Nephron (organoid): ENCODE measurements around the gene AMFR.

Experiments
- H3K27ac Mint-ChIP-seq, 3 experiments: 2 replicates each; pipeline ENCODE4 v1.8.0; 2020; ENCODE audit warnings: mixed read lengths in 3 of 3, mild to moderate bottlenecking in 2 of 3, moderate library complexity in 1 of 3
- H3K27me3 Mint-ChIP-seq: 2 replicates; pipeline ENCODE4 v1.8.0; 2021; ENCODE audit warnings: low read depth, mild to moderate bottlenecking, moderate library complexity, mixed read lengths
- H3K36me3 Mint-ChIP-seq: 2 replicates; pipeline ENCODE4 v1.8.0; 2020; ENCODE audit warnings: low read depth, mixed read lengths
- H3K4me1 Mint-ChIP-seq: 2 replicates; pipeline ENCODE4 v1.8.0; 2020; ENCODE audit warnings: mixed read lengths
- H3K4me3 Mint-ChIP-seq, 3 experiments: 2 replicates each; pipeline ENCODE4 v1.8.0; 2020; ENCODE audit warnings: mild to moderate bottlenecking in 3 of 3, mixed read lengths in 3 of 3, moderate library complexity in 2 of 3
- H3K9me3 Mint-ChIP-seq: 2 replicates; pipeline ENCODE4 v1.8.0; 2020; ENCODE audit warnings: mixed read lengths
- TF ChIP-seq, protein P1 (sequence below), 3 experiments: fragments of 200-600 bp; sonication (generic); IDR thresholded peaks; one replicate each; pipeline ENCODE4 v1.5.0; 2021; ENCODE audit warnings: antibody characterized with exemption in 3 of 3; ENCODE audit not compliant: unreplicated experiment in 3 of 3

Gene AMFR

GRCh38 chr16:56425439-56425832 is at the start of gene AMFR:
Gene AMFR (minus strand): TSS chr16:56425545. CDS start chr16:56425327, 218 bp downstream.
- no peaks in the 10 kb centered on the region for H3K9me3 Mint-ChIP-seq
- H3K27ac Mint-ChIP-seq: peak within 1 kb of the TSS; percentile 79 to 84 (median 81)
- H3K4me1 Mint-ChIP-seq: peaks cover 21% of the 10 kb centered on the region
- peaks cover 8% of the 10 kb centered on the region for H3K36me3 Mint-ChIP-seq
- TF ChIP-seq, protein P1, sequence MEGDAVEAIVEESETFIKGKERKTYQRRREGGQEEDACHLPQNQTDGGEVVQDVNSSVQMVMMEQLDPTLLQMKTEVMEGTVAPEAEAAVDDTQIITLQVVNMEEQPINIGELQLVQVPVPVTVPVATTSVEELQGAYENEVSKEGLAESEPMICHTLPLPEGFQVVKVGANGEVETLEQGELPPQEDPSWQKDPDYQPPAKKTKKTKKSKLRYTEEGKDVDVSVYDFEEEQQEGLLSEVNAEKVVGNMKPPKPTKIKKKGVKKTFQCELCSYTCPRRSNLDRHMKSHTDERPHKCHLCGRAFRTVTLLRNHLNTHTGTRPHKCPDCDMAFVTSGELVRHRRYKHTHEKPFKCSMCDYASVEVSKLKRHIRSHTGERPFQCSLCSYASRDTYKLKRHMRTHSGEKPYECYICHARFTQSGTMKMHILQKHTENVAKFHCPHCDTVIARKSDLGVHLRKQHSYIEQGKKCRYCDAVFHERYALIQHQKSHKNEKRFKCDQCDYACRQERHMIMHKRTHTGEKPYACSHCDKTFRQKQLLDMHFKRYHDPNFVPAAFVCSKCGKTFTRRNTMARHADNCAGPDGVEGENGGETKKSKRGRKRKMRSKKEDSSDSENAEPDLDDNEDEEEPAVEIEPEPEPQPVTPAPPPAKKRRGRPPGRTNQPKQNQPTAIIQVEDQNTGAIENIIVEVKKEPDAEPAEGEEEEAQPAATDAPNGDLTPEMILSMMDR (IDR thresholded peaks at IDR 0.05; ENCODE audit: unreplicated experiment in 3 of 3): peak; percentile 24 to 39 (median 39)
- H3K27me3 Mint-ChIP-seq: no peaks in the 10 kb centered on the region
- peak within 1 kb of the TSS; percentile 94 to 98 (median 98) for H3K4me3 Mint-ChIP-seq

DNA sequence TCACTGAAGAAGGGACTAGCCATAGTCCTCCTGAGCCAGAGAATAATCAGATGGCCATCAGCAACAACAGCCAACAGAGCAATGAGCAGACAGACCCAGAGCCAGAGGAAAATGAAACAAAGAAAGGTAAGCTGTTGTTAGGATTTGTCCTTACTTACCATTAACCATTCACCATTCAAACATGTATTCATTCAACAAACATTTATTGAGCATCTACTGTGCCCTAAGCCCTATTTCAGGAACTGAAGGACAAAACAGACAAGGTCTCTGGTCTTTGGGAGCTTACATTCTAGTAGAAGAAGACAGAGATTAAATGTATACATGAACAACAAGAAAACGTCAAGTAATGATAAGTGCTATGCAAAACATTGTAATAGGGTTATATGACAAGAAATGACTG is 45.3 kb upstream of the AMFR start:
- H3K9me3 Mint-ChIP-seq: no peaks in the 10 kb centered on the region

DNA sequence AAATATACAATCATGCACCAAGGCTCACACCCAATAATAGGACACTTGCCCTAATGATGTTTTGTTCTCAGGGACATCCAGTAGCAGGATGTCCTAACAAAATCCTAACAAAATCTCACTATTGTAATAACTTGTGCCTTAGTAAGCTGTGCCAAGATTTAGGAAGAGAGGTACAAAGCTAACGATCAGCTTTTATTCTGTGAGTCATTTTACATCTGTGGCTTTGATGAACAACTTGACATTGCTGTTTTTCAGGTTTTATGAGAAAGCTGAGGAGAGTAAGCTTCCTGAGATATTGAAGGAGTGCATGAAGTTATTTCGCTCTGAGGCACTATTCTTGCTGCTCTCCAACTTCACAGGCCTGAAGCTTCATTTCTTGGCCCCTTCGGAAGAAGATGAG is 44.9 kb upstream of the AMFR start:
- TF ChIP-seq, protein P1 (IDR thresholded peaks at IDR 0.05; ENCODE audit: unreplicated experiment in 3 of 3): no peak
- no peaks in the 10 kb centered on the region for H3K4me1 Mint-ChIP-seq
- no peaks in the 10 kb centered on the region for H3K9me3 Mint-ChIP-seq
- no peak overlapping the region for H3K27ac Mint-ChIP-seq
- no peaks in the 10 kb centered on the region for H3K27me3 Mint-ChIP-seq
- H3K4me3 Mint-ChIP-seq: no peak overlapping the region
- peaks cover 83% of the 10 kb centered on the region for H3K36me3 Mint-ChIP-seq

More for the DNA sequence above, 45.3 kb upstream of the AMFR start:
- TF ChIP-seq, protein P1 (IDR thresholded peaks at IDR 0.05; ENCODE audit: unreplicated experiment in 3 of 3): no peak
- Mint-ChIP-seq H3K36me3 (peaks cover 83% of the 10 kb centered on the region), H3K27ac (no peak overlapping the region), H3K4me1 (no peaks in the 10 kb centered on the region), H3K4me3 (no peak overlapping the region), H3K27me3 (no peaks in the 10 kb centered on the region)

GRCh38 chr16:56469748-56470147 is 44.4 kb upstream of the AMFR start:
- TF ChIP-seq, protein P1 (IDR thresholded peaks at IDR 0.05; ENCODE audit: unreplicated experiment in 3 of 3): no peak
- Mint-ChIP-seq H3K36me3 (peaks cover 79% of the 10 kb centered on the region), H3K9me3 (no peaks in the 10 kb centered on the region), H3K4me1 (no peaks in the 10 kb centered on the region), H3K4me3 (no peak overlapping the region), H3K27ac (no peak overlapping the region), H3K27me3 (no peaks in the 10 kb centered on the region)

- TF ChIP-seq, protein P1 (IDR thresholded peaks at IDR 0.05; ENCODE audit: unreplicated experiment in 3 of 3): no peak
- Mint-ChIP-seq H3K27ac (no peak overlapping the region), H3K36me3 (peaks cover 86% of the 10 kb centered on the region), H3K4me1 (no peaks in the 10 kb centered on the region), H3K27me3 (no peaks in the 10 kb centered on the region), H3K9me3 (no peaks in the 10 kb centered on the region), H3K4me3 (no peak overlapping the region)
These were observed 43.5 kb upstream of the AMFR start for GRCh38 chr16:56468800-56469199.

GRCh38 chr16:56466344-56466743 is 41.0 kb upstream of the AMFR start:
- TF ChIP-seq, protein P1 (IDR thresholded peaks at IDR 0.05; ENCODE audit: unreplicated experiment in 3 of 3): no peak
- Mint-ChIP-seq H3K36me3 (peaks cover 82% of the 10 kb centered on the region), H3K27me3 (no peaks in the 10 kb centered on the region), H3K9me3 (no peaks in the 10 kb centered on the region), H3K4me1 (no peaks in the 10 kb centered on the region), H3K27ac (no peak overlapping the region), H3K4me3 (no peak overlapping the region)
